Loucy (cell line): ENCODE measurements around the gene DSCAML1.

Experiments
- CTCF ChIP-seq: fragments of 200-600 bp; sonication (generic); conservative IDR thresholded peaks from 2 replicates; pipeline ENCODE4 v1.5.1; 2014; ENCODE audit warnings: mild to moderate bottlenecking, antibody characterized with exemption, low read length
- EZH2phosphoT487 ChIP-seq: fragments of 200-600 bp; IDR thresholded peaks from 2 replicates; pipeline ENCODE4 v1.6.1; 2018; ENCODE audit warnings: antibody characterized with exemption, mild to moderate bottlenecking, moderate library complexity, borderline replicate concordance

- TF ChIP-seq CTCF, result no peak
- TF ChIP-seq EZH2phosphoT487, result no peak
Observed at GRCh38 chr11:117748771-117749540, 48.1 kb downstream of the DSCAML1 start.
